ENCODE measurements around the gene OR10G3.

DNA sequence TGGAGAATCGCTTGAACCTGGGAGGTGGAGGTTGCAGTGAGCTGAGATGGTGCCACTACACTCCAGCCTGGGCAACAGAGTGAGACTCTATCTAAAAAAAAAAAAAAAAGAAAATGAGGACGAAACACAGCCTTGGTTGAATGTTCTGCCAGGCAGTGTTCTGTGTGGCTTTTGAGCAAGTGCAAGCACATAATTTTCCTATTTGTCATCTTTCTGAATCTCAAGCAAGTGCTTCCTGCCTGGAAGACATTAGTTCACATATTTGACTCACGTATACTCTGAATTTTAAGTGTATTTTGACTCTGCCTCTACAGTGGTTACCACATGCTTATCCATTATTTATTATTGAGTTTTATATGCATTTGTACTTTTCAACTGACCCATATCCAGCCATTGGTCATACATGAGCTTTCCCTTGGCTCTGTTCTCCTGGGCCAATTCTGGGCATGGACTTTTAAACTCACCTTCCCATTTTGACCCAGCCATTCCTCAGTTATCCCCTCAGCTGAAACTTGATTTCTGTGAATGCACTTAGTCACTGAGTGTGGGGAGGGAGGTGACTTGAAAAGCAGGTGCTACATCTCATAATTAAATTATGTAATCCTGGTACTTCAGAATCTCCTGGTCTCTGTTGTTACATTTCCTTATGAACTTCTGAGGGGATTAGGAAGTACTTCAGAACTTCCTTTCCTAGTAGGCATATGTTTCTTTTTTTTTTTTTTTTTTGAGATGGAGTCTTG, 46.8 kb upstream of the OR10G3 start:
- no peak for TF ChIP-seq CTCF (IDR thresholded peaks at IDR 0.05; ENCODE audit: insufficient read depth, low read length)
- TF ChIP-seq GABPA (IDR thresholded peaks at IDR 0.05; ENCODE audit: low read depth): no peak
- TF ChIP-seq POLR2AphosphoS5 (IDR thresholded peaks at IDR 0.05; ENCODE audit: low read depth): no peak
- TF ChIP-seq, protein P1, sequence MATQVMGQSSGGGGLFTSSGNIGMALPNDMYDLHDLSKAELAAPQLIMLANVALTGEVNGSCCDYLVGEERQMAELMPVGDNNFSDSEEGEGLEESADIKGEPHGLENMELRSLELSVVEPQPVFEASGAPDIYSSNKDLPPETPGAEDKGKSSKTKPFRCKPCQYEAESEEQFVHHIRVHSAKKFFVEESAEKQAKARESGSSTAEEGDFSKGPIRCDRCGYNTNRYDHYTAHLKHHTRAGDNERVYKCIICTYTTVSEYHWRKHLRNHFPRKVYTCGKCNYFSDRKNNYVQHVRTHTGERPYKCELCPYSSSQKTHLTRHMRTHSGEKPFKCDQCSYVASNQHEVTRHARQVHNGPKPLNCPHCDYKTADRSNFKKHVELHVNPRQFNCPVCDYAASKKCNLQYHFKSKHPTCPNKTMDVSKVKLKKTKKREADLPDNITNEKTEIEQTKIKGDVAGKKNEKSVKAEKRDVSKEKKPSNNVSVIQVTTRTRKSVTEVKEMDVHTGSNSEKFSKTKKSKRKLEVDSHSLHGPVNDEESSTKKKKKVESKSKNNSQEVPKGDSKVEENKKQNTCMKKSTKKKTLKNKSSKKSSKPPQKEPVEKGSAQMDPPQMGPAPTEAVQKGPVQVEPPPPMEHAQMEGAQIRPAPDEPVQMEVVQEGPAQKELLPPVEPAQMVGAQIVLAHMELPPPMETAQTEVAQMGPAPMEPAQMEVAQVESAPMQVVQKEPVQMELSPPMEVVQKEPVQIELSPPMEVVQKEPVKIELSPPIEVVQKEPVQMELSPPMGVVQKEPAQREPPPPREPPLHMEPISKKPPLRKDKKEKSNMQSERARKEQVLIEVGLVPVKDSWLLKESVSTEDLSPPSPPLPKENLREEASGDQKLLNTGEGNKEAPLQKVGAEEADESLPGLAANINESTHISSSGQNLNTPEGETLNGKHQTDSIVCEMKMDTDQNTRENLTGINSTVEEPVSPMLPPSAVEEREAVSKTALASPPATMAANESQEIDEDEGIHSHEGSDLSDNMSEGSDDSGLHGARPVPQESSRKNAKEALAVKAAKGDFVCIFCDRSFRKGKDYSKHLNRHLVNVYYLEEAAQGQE (IDR thresholded peaks at IDR 0.05; ENCODE audit: insufficient replicate concordance, low read depth): no peak
